Right forelimb (tissue), 1 donor: ENCODE data around the gene TNP2.
"Not testable (repeated sequence)": the region's sequence is repeated elsewhere in the genome, so short reads cannot be mapped to it uniquely, and the experiment has no call there.

Source experiments
- DNase-seq: peaks from one replicate; pipeline ENCODE4 v3.0.0-alpha.2; 2018

Gene TNP2

GRCh38 chr16:11299865-11300559 is 30.9 kb upstream of the TNP2 start:
- DNase-seq = no peak

- not testable (repeated sequence) for DNase-seq
Observed at GRCh38 chr16:11298950-11299547, 29.9 kb upstream of the TNP2 start.

GRCh38 chr16:11298143-11298900 is 29.2 kb upstream of the TNP2 start:
- no peak for DNase-seq

GRCh38 chr16:11297492-11298142 is 28.5 kb upstream of the TNP2 start:
- DNase-seq = peak; percentile 71

GRCh38 chr16:11296706-11297491 is 27.8 kb upstream of the TNP2 start:
- no peak for DNase-seq

- no peak for DNase-seq
Observed at GRCh38 chr16:11296351-11296705, 27.2 kb upstream of the TNP2 start.

GRCh38 chr16:11295672-11296071 is 26.5 kb upstream of the TNP2 start:
- no peak for DNase-seq

- DNase-seq = no peak
Observed at GRCh38 chr16:11292076-11292748, 23.1 kb upstream of the TNP2 start.

- no peak for DNase-seq
Observed at GRCh38 chr16:11291091-11291703, 22.1 kb upstream of the TNP2 start.

GRCh38 chr16:11290102-11290893 is 21.2 kb upstream of the TNP2 start:
- no peak for DNase-seq

GRCh38 chr16:11289696-11290095 is 20.6 kb upstream of the TNP2 start:
- not testable (repeated sequence) for DNase-seq

GRCh38 chr16:11289202-11289601 is 20.1 kb upstream of the TNP2 start:
- DNase-seq = no peak

- no peak for DNase-seq
Observed at GRCh38 chr16:11285842-11286241, 16.7 kb upstream of the TNP2 start.

GRCh38 chr16:11283820-11284248 is 14.7 kb upstream of the TNP2 start:
- DNase-seq = no peak

GRCh38 chr16:11280616-11281522 is 11.7 kb upstream of the TNP2 start, which contains the start of gene PRM1:
Gene PRM1 (minus strand): TSS chr16:11281330. CDS start chr16:11281238, 92 bp downstream.
- DNase-seq = no peak

- no peak for DNase-seq
Observed at GRCh38 chr16:11278681-11279628, 9.8 kb upstream of the TNP2 start.

GRCh38 chr16:11277607-11278337 is 8.6 kb upstream of the TNP2 start:
- no peak for DNase-seq
